Spinal cord (tissue), 10 donors: ENCODE results near the gene HDDC3. TPM values are rescaled to one million over a fixed set of nuclear protein-coding genes. Genes with fewer than 3 reads are reported as not detected.
A peak's percentile ranks its signal among the peaks of the same experiment; 100 is the strongest.

Experiments
- DNase-seq, 6 donors: peaks; one replicate each; pipeline versions ENCODE4 v3.0.0 to v3.0.0-alpha.2; 2013 to 2015; ENCODE audit warnings: low spot score in 6 of 6, low read depth in 4 of 6
- H3K27ac ChIP-seq: one replicate; pipeline ENCODE4 v1.5.1; 2013; ENCODE audit warnings: low read depth, low read length, control low read depth
- H3K27me3 ChIP-seq: one replicate; pipeline ENCODE4 v1.6.1; 2013; ENCODE audit warnings: low read length; ENCODE audit not compliant: control insufficient read depth, insufficient read depth
- H3K36me3 ChIP-seq: one replicate; pipeline ENCODE4 v1.6.1; 2013; ENCODE audit warnings: low read length; ENCODE audit not compliant: control insufficient read depth, insufficient read depth
- H3K4me1 ChIP-seq: one replicate; pipeline ENCODE4 v1.6.1; 2013; ENCODE audit warnings: low read length; ENCODE audit not compliant: control insufficient read depth, insufficient read depth
- H3K4me3 ChIP-seq: one replicate; pipeline ENCODE4 v1.5.1; 2013; ENCODE audit warnings: low read depth, low read length, control low read depth
- H3K9me3 ChIP-seq: one replicate; pipeline ENCODE4 v1.6.1; 2013; ENCODE audit warnings: low read length; ENCODE audit not compliant: control insufficient read depth, insufficient read depth
- WGBS: methylation state at CpG from one replicate; pipeline ENCODE4 v1.1.5; 2013; ENCODE audit warnings: missing lambda C conversion rate; ENCODE audit not compliant: insufficient coverage; 5-methylcytosine and 5-hydroxymethylcytosine counted together
- polyA plus RNA-seq, 2 donors: library from polyadenylated mRNA; unstranded; fragments of 120-200 nt; gene quantifications; one replicate each; pipeline ENCODE4 v1.2.1, GENCODE V29; 2013; ENCODE audit not compliant: insufficient read length in 2 of 2
- total RNA-seq, 2 donors: library from RNA; depleted of rRNA in 1 of 2; stranded (reverse); fragments of 120-200 nt in 1 of 2; fragments of >200 nt in 1 of 2; gene quantifications; one replicate each; pipeline versions ENCODE4 v1.2.3 to v1.2.4, GENCODE V29; 2013 to 2014
- donor health status: healthy.

The HDDC3 gene
- total and polyA plus RNA-seq, 4 donors, result 7.6 to 21.7 (median 15.0) TPM

- H3K27me3 ChIP-seq, result no peaks in the 10 kb centered on the region
- peak in 4 of 6 donors; percentile 84 to 98 (median 92) for DNase-seq
- H3K36me3 ChIP-seq, result peaks cover 43% of the 10 kb centered on the region
- peaks cover 53% of the 10 kb centered on the region for H3K4me1 ChIP-seq
- H3K4me3 ChIP-seq, result peak within 1 kb of the TSS; percentile 93
- no peaks in the 10 kb centered on the region for H3K9me3 ChIP-seq
- H3K27ac ChIP-seq, result peak within 1 kb of the TSS; percentile 78
- 2% methylated on average over 68 of the region's 69 CpGs for WGBS
These were observed 22.6 kb upstream of the HDDC3 start, which contains the start of gene RCCD1 for GRCh38 chr15:90954712-90955623. Gene RCCD1 (plus strand): TSS chr15:90954884. CDS start chr15:90956735, 1,851 bp downstream.

DNA sequence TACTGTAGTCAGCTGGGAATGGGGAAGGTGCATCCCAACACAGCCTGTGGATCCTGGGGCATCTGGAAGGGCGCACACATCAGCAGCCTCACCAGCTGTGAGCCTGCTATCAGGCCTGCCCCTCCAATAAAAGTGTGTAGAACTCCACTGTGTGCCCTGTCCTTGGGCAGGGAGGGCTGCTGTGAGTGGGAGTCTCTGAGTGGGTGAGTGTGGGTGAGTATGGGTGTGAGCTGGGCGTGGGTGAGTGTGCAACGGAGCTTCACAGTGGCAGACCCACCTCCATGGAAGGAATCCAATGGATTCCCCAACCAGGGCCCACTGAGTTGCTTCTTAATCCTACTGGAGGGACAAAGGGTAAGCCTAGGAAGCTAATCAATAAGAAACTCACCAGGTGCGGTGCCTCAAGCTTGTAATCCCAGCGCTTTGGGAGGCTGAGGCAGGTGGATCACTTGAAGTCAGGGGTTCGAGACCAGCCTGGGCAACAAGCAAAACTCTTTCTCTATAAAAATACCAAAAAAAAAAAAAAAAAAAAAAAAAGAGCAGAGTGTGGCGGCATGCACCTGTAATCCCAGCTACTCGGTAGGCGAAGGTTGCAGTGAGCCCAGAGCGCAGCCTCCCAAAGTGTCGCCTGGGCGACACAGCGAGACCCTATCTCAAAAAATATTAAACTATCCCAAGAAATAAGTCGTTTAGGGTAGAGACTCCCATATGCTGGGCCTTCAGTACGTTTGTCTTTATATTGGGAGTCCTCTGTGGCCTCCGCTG lies 21.8 kb upstream of the HDDC3 start:
- peaks cover 51% of the 10 kb centered on the region for H3K36me3 ChIP-seq
- H3K9me3 ChIP-seq, result no peaks in the 10 kb centered on the region
- 40% methylated on average over 4 of the region's 16 CpGs for WGBS
- H3K27ac ChIP-seq, result no peak overlapping the region
- peaks cover 45% of the 10 kb centered on the region for H3K4me1 ChIP-seq
- H3K27me3 ChIP-seq, result no peaks in the 10 kb centered on the region
- peak overlapping the region; percentile 93 for H3K4me3 ChIP-seq
- DNase-seq, result no peak

DNA sequence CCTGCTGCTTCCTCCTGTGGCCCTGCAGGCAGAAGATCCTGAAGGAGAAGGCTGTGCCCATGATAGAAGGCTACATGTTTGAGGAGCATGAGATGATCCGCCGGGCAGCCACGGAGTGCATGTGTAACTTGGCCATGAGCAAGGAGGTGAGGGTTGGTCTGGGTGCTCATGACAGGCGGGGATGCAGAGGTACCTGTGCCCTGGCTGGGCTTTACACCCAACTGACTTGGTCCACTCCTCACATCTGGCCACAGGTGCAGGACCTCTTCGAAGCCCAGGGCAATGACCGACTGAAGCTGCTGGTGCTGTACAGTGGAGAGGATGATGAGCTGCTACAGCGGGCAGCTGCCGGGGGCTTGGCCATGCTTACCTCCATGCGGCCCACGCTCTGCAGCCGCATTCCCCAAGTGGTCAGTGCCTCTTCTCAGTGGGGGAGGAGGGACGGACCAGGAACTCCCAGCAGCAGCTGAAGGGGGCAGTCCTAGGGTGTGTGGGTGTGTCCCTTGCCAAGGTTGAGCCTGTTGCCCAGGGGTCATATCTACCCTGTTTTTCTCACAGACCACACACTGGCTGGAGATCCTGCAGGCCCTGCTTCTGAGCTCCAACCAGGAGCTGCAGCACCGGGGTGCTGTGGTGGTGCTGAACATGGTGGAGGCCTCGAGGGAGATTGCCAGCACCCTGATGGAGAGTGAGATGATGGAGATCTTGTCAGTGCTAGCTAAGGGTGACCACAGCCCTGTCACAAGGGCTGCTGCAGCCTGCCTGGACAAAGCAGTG lies 20.7 kb upstream of the HDDC3 start:
- H3K27ac ChIP-seq, result no peak overlapping the region
- H3K4me3 ChIP-seq, result no peak overlapping the region
- H3K4me1 ChIP-seq, result peaks cover 34% of the 10 kb centered on the region
- no peaks in the 10 kb centered on the region for H3K27me3 ChIP-seq
- H3K36me3 ChIP-seq, result peaks cover 59% of the 10 kb centered on the region
- H3K9me3 ChIP-seq, result no peaks in the 10 kb centered on the region
- WGBS, result 99% methylated on average over 13 of the region's 14 CpGs
- no peak for DNase-seq

DNA sequence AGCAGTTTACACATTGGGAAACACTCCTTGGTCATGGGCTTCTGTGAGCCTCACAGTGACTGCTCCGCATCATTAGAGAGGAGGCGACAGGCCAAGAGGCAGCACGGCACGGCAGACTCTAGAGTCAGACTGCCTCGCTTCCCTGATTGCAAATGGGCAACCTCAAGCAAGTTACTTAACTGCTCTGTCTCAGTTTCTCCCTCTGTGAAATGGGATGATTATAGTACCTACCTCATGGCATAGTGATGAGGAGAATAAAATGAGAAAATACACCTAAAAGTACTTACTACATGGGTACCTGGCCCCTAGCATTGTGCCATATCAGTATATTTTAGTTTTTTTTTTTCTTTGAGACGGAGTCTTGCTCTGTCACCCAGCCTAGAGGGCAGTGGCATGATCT lies 18.3 kb upstream of the HDDC3 start:
- Histone ChIP-seq H3K27me3 (no peaks in the 10 kb centered on the region), H3K27ac (no peak overlapping the region), H3K36me3 (peaks cover 81% of the 10 kb centered on the region), H3K4me1 (peaks cover 15% of the 10 kb centered on the region), H3K4me3 (no peak overlapping the region), H3K9me3 (no peaks in the 10 kb centered on the region)
- DNase-seq, result no peak
- whole genome bisulfite sequencing, result no CpG with 5 or more reads among the region's 6 CpGs

- H3K36me3 ChIP-seq, result peaks cover 84% of the 10 kb centered on the region
- H3K27ac ChIP-seq, result no peak overlapping the region
- no peak overlapping the region for H3K4me3 ChIP-seq
These were observed 17.8 kb upstream of the HDDC3 start for GRCh38 chr15:90949979-90950675.

GRCh38 chr15:90948506-90948905 lies 16.2 kb upstream of the HDDC3 start:
- no peak for DNase-seq
- WGBS, result 90% methylated on average over 7 of the region's 8 CpGs
- H3K36me3 ChIP-seq, result peaks cover 95% of the 10 kb centered on the region
- no peaks in the 10 kb centered on the region for H3K9me3 ChIP-seq
- no peak overlapping the region for H3K27ac ChIP-seq
- H3K27me3 ChIP-seq, result no peaks in the 10 kb centered on the region
- no peaks in the 10 kb centered on the region for H3K4me1 ChIP-seq
- H3K4me3 ChIP-seq, result no peak overlapping the region

More at GRCh38 chr15:90949979-90950675, 17.8 kb upstream of the HDDC3 start:
- Histone ChIP-seq H3K9me3 (no peaks in the 10 kb centered on the region), H3K27me3 (no peaks in the 10 kb centered on the region), H3K4me1 (peaks cover 9% of the 10 kb centered on the region)
- DNase-seq, result no peak
- WGBS, result 92% methylated on average over 23 of the region's 23 CpGs

- Histone ChIP-seq H3K4me3 (no peak overlapping the region), H3K36me3 (peaks cover 95% of the 10 kb centered on the region), H3K4me1 (no peaks in the 10 kb centered on the region), H3K27me3 (no peaks in the 10 kb centered on the region), H3K27ac (no peak overlapping the region), H3K9me3 (no peaks in the 10 kb centered on the region)
- no peak for DNase-seq
- 91% methylated on average over 18 of the region's 18 CpGs for WGBS
These were observed 15.4 kb upstream of the HDDC3 start for GRCh38 chr15:90947577-90948357.

- H3K9me3 ChIP-seq, result no peaks in the 10 kb centered on the region
- WGBS, result 84% methylated on average over 7 of the region's 8 CpGs
- peaks cover 96% of the 10 kb centered on the region for H3K36me3 ChIP-seq
- no peak overlapping the region for H3K27ac ChIP-seq
- no peaks in the 10 kb centered on the region for H3K27me3 ChIP-seq
- H3K4me1 ChIP-seq, result no peaks in the 10 kb centered on the region
- H3K4me3 ChIP-seq, result no peak overlapping the region
- no peak for DNase-seq
These were observed 14.7 kb upstream of the HDDC3 start for GRCh38 chr15:90946941-90947576.
